ENCODE results near the gene PPP1R10. TPM values are rescaled to one million over a fixed set of nuclear protein-coding genes. Genes with fewer than 3 reads are reported as not detected.

The PPP1R10 gene
- total RNA-seq, 1 donor from 2014 or later, result 38.6 TPM

DNA sequence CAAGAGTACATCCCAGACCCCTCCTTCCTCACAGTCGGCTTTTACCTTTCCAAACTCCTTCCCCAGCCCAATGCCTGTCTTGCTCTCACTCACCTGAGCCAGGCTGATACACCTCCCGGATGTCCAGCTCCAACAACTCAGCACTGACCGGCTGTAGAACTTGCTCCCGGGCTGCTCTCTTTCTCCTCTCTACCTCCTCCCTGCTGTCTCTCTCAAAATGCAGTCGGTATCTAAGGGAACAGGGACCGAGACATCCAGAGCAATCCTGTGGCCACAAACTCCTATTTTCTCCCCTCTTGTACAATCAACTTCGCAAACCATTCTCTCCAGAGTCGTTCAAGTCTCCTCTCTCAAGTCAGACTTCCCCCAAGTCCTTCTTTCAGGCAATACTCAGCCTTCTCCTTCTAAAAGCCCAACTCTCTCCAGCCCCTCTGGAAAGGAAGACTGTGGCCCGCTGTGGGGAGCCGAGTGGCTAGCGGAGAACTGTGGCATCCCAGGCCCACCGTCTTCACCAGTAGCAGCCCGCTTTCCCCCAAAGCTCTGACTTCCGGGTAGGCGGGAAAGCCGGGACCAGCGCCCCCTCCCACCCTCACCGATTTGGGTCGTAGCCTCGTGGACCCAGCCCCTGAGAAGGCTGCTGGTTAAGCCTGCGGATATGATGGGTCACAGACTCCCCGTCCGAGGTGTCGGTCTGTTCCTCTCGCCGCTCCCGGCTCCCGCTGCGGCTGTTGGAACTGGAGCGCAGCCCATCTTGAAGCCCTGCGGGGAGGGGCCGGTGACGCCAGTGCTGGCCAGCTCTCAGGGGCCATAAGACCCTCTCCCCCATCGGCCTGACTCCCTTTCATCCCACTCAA, 61.9 kb downstream of the PPP1R10 start:
- peak; percentile 83 for DNase-seq (ENCODE audit: low spot score)
- peaks cover 23% of the 10 kb centered on the region for H3K4me1 Mint-ChIP-seq
- H2AFZ ChIP-seq (replicated peaks), result peak overlapping the region; percentile 98
- peaks cover 24% of the 10 kb centered on the region for H3F3A ChIP-seq (ENCODE audit: low read depth)
- peaks cover 3% of the 10 kb centered on the region for H3K27me3 Mint-ChIP-seq (ENCODE audit: insufficient read depth, low read depth)
- peaks cover 6% of the 10 kb centered on the region for H3K36me3 ChIP-seq
- no peaks in the 10 kb centered on the region for H3K9me3 ChIP-seq (ENCODE audit: low read depth)
- TF ChIP-seq, protein P1, sequence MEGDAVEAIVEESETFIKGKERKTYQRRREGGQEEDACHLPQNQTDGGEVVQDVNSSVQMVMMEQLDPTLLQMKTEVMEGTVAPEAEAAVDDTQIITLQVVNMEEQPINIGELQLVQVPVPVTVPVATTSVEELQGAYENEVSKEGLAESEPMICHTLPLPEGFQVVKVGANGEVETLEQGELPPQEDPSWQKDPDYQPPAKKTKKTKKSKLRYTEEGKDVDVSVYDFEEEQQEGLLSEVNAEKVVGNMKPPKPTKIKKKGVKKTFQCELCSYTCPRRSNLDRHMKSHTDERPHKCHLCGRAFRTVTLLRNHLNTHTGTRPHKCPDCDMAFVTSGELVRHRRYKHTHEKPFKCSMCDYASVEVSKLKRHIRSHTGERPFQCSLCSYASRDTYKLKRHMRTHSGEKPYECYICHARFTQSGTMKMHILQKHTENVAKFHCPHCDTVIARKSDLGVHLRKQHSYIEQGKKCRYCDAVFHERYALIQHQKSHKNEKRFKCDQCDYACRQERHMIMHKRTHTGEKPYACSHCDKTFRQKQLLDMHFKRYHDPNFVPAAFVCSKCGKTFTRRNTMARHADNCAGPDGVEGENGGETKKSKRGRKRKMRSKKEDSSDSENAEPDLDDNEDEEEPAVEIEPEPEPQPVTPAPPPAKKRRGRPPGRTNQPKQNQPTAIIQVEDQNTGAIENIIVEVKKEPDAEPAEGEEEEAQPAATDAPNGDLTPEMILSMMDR (IDR thresholded peaks at IDR 0.05), result no peak
- TF ChIP-seq EZH2phosphoT487 (IDR thresholded peaks at IDR 0.05), result no peak
- no peak for TF ChIP-seq EZH2 (IDR thresholded peaks at IDR 0.05)
- H3K9ac ChIP-seq, result peak overlapping the region; percentile 12
- H3K36me3 Mint-ChIP-seq, result peaks cover 24% of the 10 kb centered on the region
- H3K4me3 Mint-ChIP-seq, result peak overlapping the region; percentile 99
- H3K9me3 Mint-ChIP-seq, result no peaks in the 10 kb centered on the region
- peaks cover 6% of the 10 kb centered on the region for H3K4me1 ChIP-seq
- H4K20me1 ChIP-seq (ENCODE audit: low read depth), result peaks cover 16% of the 10 kb centered on the region
- peaks cover 45% of the 10 kb centered on the region for H3K79me2 ChIP-seq (ENCODE audit: low read depth)
- peak overlapping the region; percentile 87 for H3K4me3 ChIP-seq
- peak overlapping the region; percentile 84 for H3K4me2 ChIP-seq
- no peaks in the 10 kb centered on the region for H3K27me3 ChIP-seq
- H3K27ac ChIP-seq, result peak overlapping the region; percentile 85
- no peak overlapping the region for H3K27ac Mint-ChIP-seq

DNA sequence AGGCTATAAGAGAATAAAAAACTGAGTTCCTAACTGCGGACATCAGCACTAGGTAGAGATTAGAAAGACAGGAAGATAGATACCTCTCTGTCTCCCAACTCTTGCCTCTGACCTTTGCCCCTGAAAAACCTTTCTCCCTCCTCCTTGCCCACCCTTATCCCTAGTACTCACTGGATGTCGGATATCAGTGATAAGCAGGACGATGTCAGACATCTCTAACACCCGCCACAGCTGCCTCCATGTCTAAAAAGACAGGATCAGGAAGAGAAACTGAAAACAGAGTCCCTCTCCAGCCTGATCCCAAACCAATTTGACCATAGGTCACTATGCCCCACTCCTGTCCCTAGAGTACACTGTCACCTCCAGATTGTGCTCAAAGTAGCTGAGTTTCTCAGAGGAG, 62.6 kb downstream of the PPP1R10 start:
- no peak overlapping the region for H3K4me3 ChIP-seq
- H3K9me3 Mint-ChIP-seq, result no peaks in the 10 kb centered on the region
- H3K79me2 ChIP-seq (ENCODE audit: low read depth), result peaks cover 37% of the 10 kb centered on the region
- H3K27ac Mint-ChIP-seq, result no peak overlapping the region
- peaks cover 2% of the 10 kb centered on the region for H3K36me3 ChIP-seq
- peak overlapping the region; percentile 99 for H3K4me3 Mint-ChIP-seq
- H3K4me1 Mint-ChIP-seq, result peaks cover 23% of the 10 kb centered on the region
- no peaks in the 10 kb centered on the region for H3K27me3 ChIP-seq
- peaks cover 6% of the 10 kb centered on the region for H3K4me1 ChIP-seq
- H3K9me3 ChIP-seq (ENCODE audit: low read depth), result no peaks in the 10 kb centered on the region
- peaks cover 24% of the 10 kb centered on the region for H3F3A ChIP-seq (ENCODE audit: low read depth)
- peaks cover 16% of the 10 kb centered on the region for H4K20me1 ChIP-seq (ENCODE audit: low read depth)
- TF ChIP-seq, protein P1 (IDR thresholded peaks at IDR 0.05), result no peak
- TF ChIP-seq EZH2 (IDR thresholded peaks at IDR 0.05) (no peak), EZH2phosphoT487 (IDR thresholded peaks at IDR 0.05) (no peak)
- DNase-seq (ENCODE audit: low spot score), result no peak
- H3K27me3 Mint-ChIP-seq (ENCODE audit: insufficient read depth, low read depth), result peaks cover 3% of the 10 kb centered on the region
- peaks cover 25% of the 10 kb centered on the region for H3K36me3 Mint-ChIP-seq
- no peak overlapping the region for H2AFZ ChIP-seq (replicated peaks)
- H3K9ac ChIP-seq, result no peak overlapping the region
- peak overlapping the region; percentile 84 for H3K4me2 ChIP-seq
- no peak overlapping the region for H3K27ac ChIP-seq

MicroRNA genes within 50 kb of the gene (microRNA counts, 767-probe panel; counts per million panel counts)
- 460 counts per million, percentile 90 among the panel's probes with 10 or more counts for microRNA hsa-miR-877-5p

Small RNA genes lying within 50 kb of the gene (microRNA-seq; reads per million reads assigned to microRNA genes)
- 83.7 reads per million, percentile 74 among the genes with 10 or more reads in this experiment for gene MIR877

Small RNA genes lying within 50 kb of the gene (small RNA-seq; reads per million reads assigned to genes)
- 4.1 reads per million, percentile 93 among the genes with 10 or more reads in this experiment for gene MIR877

Other genes with a start within 250 kb of the PPP1R10 start
- 24.8 and 43.1 TPM in 2 replicates for gene HLA-E, start 127.7 kb downstream of the PPP1R10 start, total RNA-seq (ENCODE audit: low replicate concordance)
- 23.7 and 34.7 TPM in 2 replicates for gene GNL1, start 60.8 kb downstream of the PPP1R10 start, total RNA-seq (ENCODE audit: low replicate concordance)
- 13.7 and 18.6 TPM in 2 replicates for gene PRR3, start 59.9 kb downstream of the PPP1R10 start, total RNA-seq (ENCODE audit: low replicate concordance)
- gene ABCF1, start 45.8 kb downstream of the PPP1R10 start, total RNA-seq (ENCODE audit: low replicate concordance), result 43.9 and 56.0 TPM in 2 replicates
- 18.5 and 32.1 TPM in 2 replicates for gene MRPS18B, start 597 bp upstream of the PPP1R10 start, total RNA-seq (ENCODE audit: low replicate concordance)
- 17.9 and 18.7 TPM in 2 replicates for gene ATAT1, start 9.6 kb upstream of the PPP1R10 start, total RNA-seq (ENCODE audit: low replicate concordance)
- 3.7 and 9.4 TPM in 2 replicates for gene C6orf136, start 29.9 kb upstream of the PPP1R10 start, total RNA-seq (ENCODE audit: low replicate concordance)
- gene DHX16, start 55.8 kb upstream of the PPP1R10 start, total RNA-seq (ENCODE audit: low replicate concordance), result 17.6 and 29.2 TPM in 2 replicates
- 10.2 and 25.4 TPM in 2 replicates for gene PPP1R18, start 69.4 kb upstream of the PPP1R10 start, total RNA-seq (ENCODE audit: low replicate concordance)
- 12.4 and 38.3 TPM in 2 replicates for gene NRM, start 73.7 kb upstream of the PPP1R10 start, total RNA-seq (ENCODE audit: low replicate concordance)
- gene MDC1, start 100.0 kb upstream of the PPP1R10 start, total RNA-seq (ENCODE audit: low replicate concordance), result 22.6 and 29.5 TPM in 2 replicates
- gene TUBB, start 103.1 kb upstream of the PPP1R10 start, total RNA-seq (ENCODE audit: low replicate concordance), result 1,479 and 2,270 TPM in 2 replicates
- 80.3 and 96.9 TPM in 2 replicates for gene FLOT1, start 125.4 kb upstream of the PPP1R10 start, total RNA-seq (ENCODE audit: low replicate concordance)
- 2.0 and 7.1 TPM in 2 replicates for gene IER3, start 127.3 kb upstream of the PPP1R10 start, total RNA-seq (ENCODE audit: low replicate concordance)